GM06990 (cell line): ENCODE data around the gene RPL13A.

ENCODE experiments used
- DNase-seq: peaks from one replicate; pipeline ENCODE4 v3.0.0-alpha.2; 2011; ENCODE audit not compliant: insufficient read length; ENCODE audit errors: extremely low read depth
- H3K27me3 ChIP-seq: replicated peaks from 2 replicates; pipeline ENCODE4 v1.6.0; 2011; ENCODE audit warnings: low read length; ENCODE audit not compliant: control insufficient read depth, insufficient read depth
- H3K36me3 ChIP-seq: 2 replicates; pipeline ENCODE4 v1.5.1; 2011; ENCODE audit warnings: low read length; ENCODE audit not compliant: control insufficient read depth, insufficient read depth
- H3K4me3 ChIP-seq: replicated peaks from 2 replicates; pipeline ENCODE4 v1.5.1; 2011; ENCODE audit warnings: low read depth, mild to moderate bottlenecking, control low read depth, low read length
- CTCF ChIP-seq: IDR thresholded peaks from 2 replicates; pipeline ENCODE4 v1.5.1; 2011; ENCODE audit warnings: low read length, control low read depth, mild to moderate bottlenecking, inconsistent platforms; ENCODE audit not compliant: insufficient read depth, poor library complexity, severe bottlenecking

RPL13A gene

GRCh38 chr19:49514151-49514550, 26.7 kb downstream of the RPL13A start:
- no peak for DNase-seq
- no peaks in the 10 kb centered on the region for H3K36me3 ChIP-seq
- no peaks in the 10 kb centered on the region; the same call in none of the 2 replicates for H3K27me3 ChIP-seq
- H3K4me3 ChIP-seq = no peak overlapping the region
- TF ChIP-seq CTCF = no peak

- no peak for TF ChIP-seq CTCF
Observed at GRCh38 chr19:49515767-49516166, 28.4 kb downstream of the RPL13A start.

GRCh38 chr19:49518033-49518432, 30.6 kb downstream of the RPL13A start:
- H3K36me3 ChIP-seq = no peaks in the 10 kb centered on the region
- no peak for TF ChIP-seq CTCF
- no peak for DNase-seq
- H3K4me3 ChIP-seq = no peak overlapping the region
- H3K27me3 ChIP-seq = no peaks in the 10 kb centered on the region; the same call in 1 of the 2 replicates

More at GRCh38 chr19:49515767-49516166, 28.4 kb downstream of the RPL13A start:
- no peaks in the 10 kb centered on the region; the same call in none of the 2 replicates for H3K27me3 ChIP-seq
- no peaks in the 10 kb centered on the region for H3K36me3 ChIP-seq
- no peak overlapping the region for H3K4me3 ChIP-seq
- DNase-seq = no peak

GRCh38 chr19:49520705-49521319, 33.4 kb downstream of the RPL13A start:
- TF ChIP-seq CTCF = no peak
- Histone ChIP-seq H3K4me3 (no peak overlapping the region), H3K36me3 (no peaks in the 10 kb centered on the region), H3K27me3 (no peaks in the 10 kb centered on the region; the same call in 1 of the 2 replicates)
- DNase-seq = no peak

GRCh38 chr19:49524812-49525455, 37.5 kb downstream of the RPL13A start:
- no peaks in the 10 kb centered on the region for H3K36me3 ChIP-seq
- no peaks in the 10 kb centered on the region; the same call in 1 of the 2 replicates for H3K27me3 ChIP-seq
- H3K4me3 ChIP-seq = no peak overlapping the region
- no peak for DNase-seq
- TF ChIP-seq CTCF = no peak
